ENCODE measurements around the gene INHBE.
"Not testable (repeated sequence)": the region's sequence is repeated elsewhere in the genome, so short reads cannot be mapped to it uniquely, and the experiment has no call there.

The INHBE gene

GRCh38 chr12:57500213-57500612, 45.1 kb downstream of the INHBE start:
- DNase-seq: no peak

DNA sequence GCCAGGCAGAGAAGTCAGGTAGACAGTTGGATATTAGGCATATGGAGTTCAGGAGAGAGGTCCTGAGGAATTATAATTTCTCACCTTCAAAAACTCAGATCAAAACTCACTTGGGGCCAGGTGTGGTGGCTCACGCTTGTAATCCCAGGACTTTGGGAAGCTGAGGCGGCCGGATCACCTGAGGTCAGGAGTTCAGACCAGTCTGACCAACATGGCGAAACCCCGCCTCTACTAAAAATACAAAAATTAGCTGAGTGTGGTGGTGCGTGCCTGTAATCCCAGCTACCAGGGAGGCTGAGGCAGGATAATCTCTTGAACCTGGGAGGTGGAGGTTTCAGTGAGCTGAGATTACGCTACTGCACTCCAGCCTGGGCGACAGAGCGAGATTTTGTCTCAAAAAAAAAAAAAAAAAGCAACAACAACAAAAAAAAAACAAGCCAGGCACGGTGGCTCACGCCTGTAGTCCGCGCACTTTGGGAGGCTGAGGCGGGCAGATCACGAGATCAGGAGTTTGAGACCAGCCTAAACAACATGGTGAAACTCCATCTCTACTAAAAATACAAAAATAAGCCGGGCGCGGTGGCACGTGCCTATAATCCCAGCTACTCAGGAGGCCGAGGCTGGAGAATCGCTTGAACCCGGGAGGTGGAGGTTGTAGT, 47.3 kb downstream of the INHBE start:
- DNase-seq: not testable (repeated sequence)

GRCh38 chr12:57506541-57506940, 51.4 kb downstream of the INHBE start:
- DNase-seq: not testable (repeated sequence)
